Uterus (tissue), 4 donors: ENCODE results near the gene GALNT7. TPM values are rescaled to one million over a fixed set of nuclear protein-coding genes. Genes with fewer than 3 reads are reported as not detected.
A peak's percentile ranks its signal among the peaks of the same experiment; 100 is the strongest.
"Not testable (repeated sequence)": the region's sequence is repeated elsewhere in the genome, so short reads cannot be mapped to it uniquely, and the experiment has no call there.

Experiments used
- DNase-seq, 2 donors: peaks; one replicate each; pipeline ENCODE4 v3.0.0-alpha.2; 2019 to 2020
- H3K27ac ChIP-seq, 2 donors: fragments of 200-600 bp; sonication (generic); 1 replicate in 1 of 2; 2 replicates in 1 of 2; pipeline ENCODE4 v1.5.1; 2016 to 2018
- H3K27me3 ChIP-seq, 2 donors: fragments of 200-600 bp; sonication (generic); one replicate each; pipeline ENCODE4 v1.5.1; 2018 to 2019; ENCODE audit warnings: control low read depth in 1 of 2
- H3K36me3 ChIP-seq, 2 donors: fragments of 200-600 bp; sonication (generic); one replicate each; pipeline ENCODE4 v1.5.1; 2019; ENCODE audit warnings: control low read depth in 1 of 2
- H3K4me1 ChIP-seq, 2 donors: fragments of 200-600 bp; sonication (generic); one replicate each; pipeline ENCODE4 v1.5.1; 2018 to 2019; ENCODE audit warnings: control low read depth in 1 of 2
- H3K4me3 ChIP-seq, 2 donors: fragments of 200-600 bp; sonication (generic); 1 replicate in 1 of 2; 2 replicates in 1 of 2; pipeline ENCODE4 v1.5.1; 2018 to 2019; ENCODE audit warnings: mild to moderate bottlenecking in 1 of 2
- H3K9me3 ChIP-seq, 2 donors: fragments of 200-600 bp; sonication (generic); one replicate each; pipeline ENCODE4 v1.5.1; 2019; ENCODE audit warnings: control low read depth in 1 of 2
- CTCF ChIP-seq, 4 experiments: fragments of 200-600 bp in 2 of 4; fragments of 450-650 bp in 2 of 4; sonication (generic) in 2 of 4; IDR thresholded peaks; one replicate each; pipeline ENCODE4 v1.5.1; 2016 to 2019; ENCODE audit warnings: antibody characterized with exemption in 4 of 4, mild to moderate bottlenecking in 2 of 4, moderate library complexity in 1 of 4
- POLR2A ChIP-seq, 2 donors: fragments of 450-650 bp; IDR thresholded peaks; one replicate each; pipeline ENCODE4 v1.6.1; 2016; ENCODE audit warnings: antibody characterized with exemption in 2 of 2, mild to moderate bottlenecking in 1 of 2, moderate library complexity in 1 of 2
- intact Hi-C: fragments of 100-400 bp; cut with DNase I; formaldehyde crosslinking; loops from one replicate; pipeline ENCODE4 v1.15.1; 2023; ENCODE audit warnings: low total_unique reads
- total RNA-seq, 4 donors: library from RNA; depleted of rRNA in 3 of 4; stranded (reverse); fragments of >200 nt in 3 of 4; gene quantifications; one replicate each; pipeline versions ENCODE4 v1.1.0 to v1.2.4, GENCODE V29; 2014 to 2023
- donor health status: DM: yes; HTN: yes; CAD: no.

The GALNT7 gene
- total RNA-seq = 10 to 100 TPM in 3 of 4 donors, 1 to 10 TPM in 1; 7.7 to 48.2 (median 19.2) TPM

- Histone ChIP-seq H3K4me1 (no peaks in the 10 kb centered on the region), H3K4me3 (peak within 1 kb of the TSS; percentile 61 to 99), H3K9me3 (no peaks in the 10 kb centered on the region), H3K27ac (peak within 1 kb of the TSS; percentile 95 to 99), H3K27me3 (no peaks in the 10 kb centered on the region), H3K36me3 (no peaks in the 10 kb centered on the region)
- intact Hi-C loops = no loop called here
- no peak for TF ChIP-seq POLR2A (IDR thresholded peaks at IDR 0.05)
- TF ChIP-seq CTCF (IDR thresholded peaks at IDR 0.05) = no peak
- peak; percentile 68 to 71 for DNase-seq
Observed at GRCh38 chr4:173168396-173169177, at the start of gene GALNT7. GALNT7 (plus strand) TSS chr4:173168811; CDS start chr4:173168836, 25 bp downstream.

GRCh38 chr4:173118819-173119218 is 49.8 kb upstream of the GALNT7 start:
- intact Hi-C loops, H3K36me3 ChIP-seq, DNase-seq, H3K4me1 ChIP-seq, H3K27me3 ChIP-seq, H3K27ac ChIP-seq, H3K9me3 ChIP-seq, H3K4me3 ChIP-seq: not testable (repeated sequence)

GRCh38 chr4:173119818-173120217 is 48.8 kb upstream of the GALNT7 start:
- intact Hi-C loops = no loop called here
- no peaks in the 10 kb centered on the region for H3K36me3 ChIP-seq
- H3K4me1 ChIP-seq = no peaks in the 10 kb centered on the region
- H3K27me3 ChIP-seq = no peaks in the 10 kb centered on the region
- TF ChIP-seq POLR2A (IDR thresholded peaks at IDR 0.05) = no peak
- TF ChIP-seq CTCF (IDR thresholded peaks at IDR 0.05) = no peak
- no peak overlapping the region for H3K27ac ChIP-seq
- no peaks in the 10 kb centered on the region for H3K9me3 ChIP-seq
- H3K4me3 ChIP-seq = no peak overlapping the region
- no peak for DNase-seq

- Histone ChIP-seq H3K36me3 (no peaks in the 10 kb centered on the region), H3K4me1 (no peaks in the 10 kb centered on the region), H3K27me3 (no peaks in the 10 kb centered on the region), H3K4me3 (no peak overlapping the region), H3K9me3 (no peaks in the 10 kb centered on the region), H3K27ac (no peak overlapping the region)
- no peak for DNase-seq
- intact Hi-C loops = no loop called here
- TF ChIP-seq CTCF (IDR thresholded peaks at IDR 0.05) = no peak
- no peak for TF ChIP-seq POLR2A (IDR thresholded peaks at IDR 0.05)
Observed at GRCh38 chr4:173121076-173121561, 47.5 kb upstream of the GALNT7 start.

- Histone ChIP-seq H3K36me3 (no peaks in the 10 kb centered on the region), H3K27ac (no peak overlapping the region), H3K9me3 (no peaks in the 10 kb centered on the region), H3K4me3 (no peak overlapping the region), H3K4me1 (no peaks in the 10 kb centered on the region), H3K27me3 (no peaks in the 10 kb centered on the region)
- no peak for TF ChIP-seq CTCF (IDR thresholded peaks at IDR 0.05)
- no peak for TF ChIP-seq POLR2A (IDR thresholded peaks at IDR 0.05)
- DNase-seq = no peak
- intact Hi-C loops = no loop called here
Observed at GRCh38 chr4:173124209-173124865, 44.3 kb upstream of the GALNT7 start.
